C4-2B (cell line): ENCODE measurements around the gene SMARCAL1.

Experiments
- H3K27ac ChIP-seq: fragments of 450-650 bp; 2 replicates; pipeline ENCODE4 v1.5.1; 2017
- CTCF ChIP-seq: fragments of 450-650 bp; conservative IDR thresholded peaks from 2 replicates; pipeline ENCODE4 v1.5.1; 2017; ENCODE audit warnings: mild to moderate bottlenecking
- ZFX ChIP-seq: fragments of 450-650 bp; IDR thresholded peaks from 2 replicates; pipeline ENCODE4 v1.6.1; 2017

Gene SMARCAL1

DNA sequence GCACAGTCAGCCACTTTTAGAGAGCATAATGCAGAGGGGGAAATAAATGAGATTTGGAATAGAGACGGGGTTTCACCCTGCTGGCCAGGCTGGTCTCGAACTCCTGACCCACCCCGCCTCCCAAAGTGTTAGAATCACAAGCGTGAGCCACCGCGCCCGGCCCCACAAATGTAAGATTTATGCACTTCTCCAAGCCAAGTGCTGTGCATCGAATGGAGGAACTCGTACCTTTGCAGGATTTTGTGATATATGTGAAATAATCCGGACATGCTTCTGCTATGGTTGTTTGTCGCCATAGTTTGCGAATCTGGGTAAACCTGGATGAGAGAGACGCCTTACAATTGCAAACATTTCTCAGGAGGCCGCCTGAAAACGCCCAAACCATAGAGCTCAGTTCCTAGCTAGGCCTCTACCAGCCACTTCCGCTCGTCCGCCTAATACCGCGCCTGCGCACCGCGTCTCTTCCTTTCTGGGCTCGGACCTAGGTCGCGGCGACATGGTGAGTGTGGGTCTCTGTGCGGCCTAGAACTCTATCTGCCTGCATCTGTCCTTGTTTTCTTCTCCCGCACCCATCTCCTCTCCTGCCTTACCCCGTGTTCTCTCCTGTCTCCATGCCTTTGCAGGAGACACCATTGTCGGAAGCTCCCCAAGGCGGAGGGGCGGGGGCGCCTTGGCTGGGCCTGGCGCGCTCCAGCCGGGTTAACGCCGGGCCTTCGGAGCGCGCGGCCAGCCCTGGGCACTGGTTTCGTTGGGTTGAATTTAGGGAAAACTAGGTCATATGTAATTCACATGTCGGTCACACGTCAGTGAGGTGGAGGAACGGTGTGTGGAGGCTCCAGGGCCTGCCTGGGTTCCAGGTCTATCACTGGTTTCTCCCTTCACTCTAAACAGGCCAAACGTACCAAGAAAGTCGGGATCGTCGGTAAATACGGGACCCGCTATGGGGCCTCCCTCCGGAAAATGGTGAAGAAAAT lies 86.4 kb downstream of the SMARCAL1 start, which contains the start of gene RPL37A:
TSS of gene RPL37A (plus strand) at position 466 of the 974 bp plus-strand sequence. CDS start at position 497, 31 bp downstream.
- TF ChIP-seq CTCF (no peak), ZFX (peak; percentile 98)
- peak within 1 kb of the TSS; percentile 92 for H3K27ac ChIP-seq

- no peak for TF ChIP-seq CTCF
- no peak for TF ChIP-seq ZFX
- H3K27ac ChIP-seq = peak overlapping the region; percentile 92; the same call in 1 of the 2 replicates
Measured at GRCh38 chr2:216499641-216500218, 87.4 kb downstream of the SMARCAL1 start.

- TF ChIP-seq CTCF (no peak), ZFX (no peak)
- H3K27ac ChIP-seq = no peak overlapping the region
Measured at GRCh38 chr2:216500572-216500971, 88.3 kb downstream of the SMARCAL1 start.

- peak overlapping the region; percentile 35 for H3K27ac ChIP-seq
- TF ChIP-seq CTCF = no peak
- no peak for TF ChIP-seq ZFX
Measured at GRCh38 chr2:216501854-216502253, 89.6 kb downstream of the SMARCAL1 start.

- TF ChIP-seq CTCF (no peak), ZFX (no peak)
- H3K27ac ChIP-seq = no peak overlapping the region
Measured at GRCh38 chr2:216502381-216503158, 90.3 kb downstream of the SMARCAL1 start.

DNA sequence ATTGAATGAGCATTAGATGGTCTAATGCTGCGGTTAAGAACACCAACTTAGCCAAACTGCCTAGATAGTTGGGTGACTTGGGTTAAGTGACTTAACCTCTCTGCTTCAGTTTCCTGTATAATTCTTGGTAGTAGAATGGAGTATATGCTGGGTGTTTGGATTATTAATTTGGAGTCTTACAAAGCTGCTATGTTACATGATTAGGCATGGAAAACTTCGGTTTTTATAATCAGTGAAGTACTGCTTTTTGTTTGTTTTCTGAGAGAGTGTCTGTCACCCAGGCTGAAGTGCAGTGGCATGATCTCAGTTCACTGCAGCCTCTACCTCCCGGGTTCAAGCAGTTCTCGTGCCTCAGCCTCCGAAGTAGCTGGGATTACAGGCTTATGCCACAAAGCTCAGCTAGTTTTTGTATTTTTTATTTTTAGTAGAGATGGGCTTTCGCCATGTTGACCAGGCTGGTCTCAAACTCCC lies 90.9 kb downstream of the SMARCAL1 start:
- no peak overlapping the region for H3K27ac ChIP-seq
- TF ChIP-seq ZFX (no peak), CTCF (no peak)
